HG03060 (cell line): ENCODE data around the gene PPFIA4.

Source experiments
- ATAC-seq: cut with Tn5 transposase; IDR thresholded peaks from one replicate; pipeline ENCODE4 v1.9.1; 2021; ENCODE audit warnings: low read depth, moderate number of reproducible peaks; ENCODE audit not compliant: unreplicated experiment

The PPFIA4 gene

GRCh38 chr1:203081465-203082230 is 55.4 kb downstream of the PPFIA4 start:
- no peak for ATAC-seq

GRCh38 chr1:203082231-203082505 is 55.9 kb downstream of the PPFIA4 start:
- no peak for ATAC-seq

- no peak for ATAC-seq
Measured at GRCh38 chr1:203082571-203083462, 56.5 kb downstream of the PPFIA4 start.

GRCh38 chr1:203083463-203083921 is 57.2 kb downstream of the PPFIA4 start:
- no peak for ATAC-seq

- ATAC-seq = no peak
Measured at GRCh38 chr1:203084588-203085527, 58.6 kb downstream of the PPFIA4 start.

GRCh38 chr1:203085528-203086406 is 59.5 kb downstream of the PPFIA4 start, which contains the start of gene MYOG:
Gene MYOG, minus strand, starts transcription at chr1:203086012. Its CDS starts 51 bp downstream, at chr1:203085961.
- no peak for ATAC-seq

- no peak for ATAC-seq
Measured at GRCh38 chr1:203086992-203087763, 60.9 kb downstream of the PPFIA4 start.

- no peak for ATAC-seq
Measured at GRCh38 chr1:203088441-203088840, 62.1 kb downstream of the PPFIA4 start.

- no peak for ATAC-seq
Measured at GRCh38 chr1:203089001-203089650, 62.8 kb downstream of the PPFIA4 start.

GRCh38 chr1:203089651-203090045 is 63.4 kb downstream of the PPFIA4 start:
- ATAC-seq = no peak

- ATAC-seq = no peak
Measured at GRCh38 chr1:203090421-203091198, 64.3 kb downstream of the PPFIA4 start.

GRCh38 chr1:203091199-203091477 is 64.8 kb downstream of the PPFIA4 start:
- ATAC-seq = no peak

GRCh38 chr1:203091761-203092330 is 65.6 kb downstream of the PPFIA4 start:
- ATAC-seq = no peak

- ATAC-seq = no peak
Measured at GRCh38 chr1:203093754-203094410, 67.6 kb downstream of the PPFIA4 start.

- no peak for ATAC-seq
Measured at GRCh38 chr1:203095061-203095690, 68.9 kb downstream of the PPFIA4 start.

GRCh38 chr1:203096566-203096965 is 70.3 kb downstream of the PPFIA4 start:
- no peak for ATAC-seq

- ATAC-seq = no peak
Measured at GRCh38 chr1:203097001-203097400, 70.7 kb downstream of the PPFIA4 start.
